Smooth muscle cell of the brain vasculature (primary cell): Measurements from ENCODE around the gene SCN3A.

Source experiments
- DNase-seq: peaks from one replicate; pipeline ENCODE4 v3.0.0-alpha.2; 2012; ENCODE audit warnings: low read depth, low spot score

Gene SCN3A

GRCh38 chr2:165056564-165056963, 147.3 kb downstream of the SCN3A start:
- DNase-seq: no peak

- no peak for DNase-seq
Measured at GRCh38 chr2:165055082-165055851, 148.6 kb downstream of the SCN3A start.

- no peak for DNase-seq
Measured at GRCh38 chr2:165054652-165055051, 149.2 kb downstream of the SCN3A start.

- DNase-seq: no peak
Measured at GRCh38 chr2:165044505-165045303, 159.1 kb downstream of the SCN3A start.
